Measurements from ENCODE around the gene CKMT1A. TPM values are rescaled to one million over a fixed set of nuclear protein-coding genes. Genes with fewer than 3 reads are reported as not detected.
A peak's percentile ranks its signal among the peaks of the same experiment; 100 is the strongest.

CKMT1A gene
- polyA plus RNA-seq, 4 donors = 0.40 to 2.6 (median 1.7) TPM

GRCh38 chr15:43746903-43747309, 53.2 kb downstream of the CKMT1A start:
- DNase-seq (ENCODE audit: low read depth in 4 of 4, low spot score in 3 of 4) = peak in 3 of 4 donors; percentile 12 to 29 (median 18)

- no peak for DNase-seq (ENCODE audit: low read depth in 4 of 4, low spot score in 3 of 4)
Observed at GRCh38 chr15:43748376-43748775, 54.7 kb downstream of the CKMT1A start.

Other genes starting within 250 kb of the CKMT1A start
- gene TP53BP1, start 200.7 kb upstream of the CKMT1A start, polyA plus RNA-seq (ENCODE audit: insufficient read length in 4 of 4) = 10 to 100 TPM; 58.1 to 92.9 (median 84.7) TPM
- gene MAP1A, start 176.3 kb upstream of the CKMT1A start, polyA plus RNA-seq (ENCODE audit: insufficient read length in 4 of 4) = 10 to 100 TPM in 1 of 4 donors, 1 to 10 TPM in 3; 8.0 to 14.7 (median 9.0) TPM
- 10 to 100 TPM; 11.4 to 33.2 (median 22.4) TPM for gene PPIP5K1, start 103.7 kb upstream of the CKMT1A start, polyA plus RNA-seq (ENCODE audit: insufficient read length in 4 of 4)
- 1 to 10 TPM in 3 of 4 donors, under 1 TPM in 1; 0.66 to 3.7 (median 2.3) TPM for gene CKMT1B, start 99.8 kb upstream of the CKMT1A start, polyA plus RNA-seq (ENCODE audit: insufficient read length in 4 of 4)
- gene STRC, start 75.1 kb upstream of the CKMT1A start, polyA plus RNA-seq (ENCODE audit: insufficient read length in 4 of 4) = 1 to 10 TPM in 2 of 4 donors, under 1 TPM in 2; 0.64 to 2.1 (median 1.2) TPM
- 1 to 10 TPM; 2.3 to 10.0 (median 3.9) TPM for gene CATSPER2, start 45.0 kb upstream of the CKMT1A start, polyA plus RNA-seq (ENCODE audit: insufficient read length in 4 of 4)
- 100 to 1,000 TPM; 487 to 703 (median 583) TPM for gene PDIA3, start 52.6 kb downstream of the CKMT1A start, polyA plus RNA-seq (ENCODE audit: insufficient read length in 4 of 4)
- 1 to 10 TPM; 1.8 to 3.8 (median 2.9) TPM for gene ELL3, start 83.1 kb downstream of the CKMT1A start, polyA plus RNA-seq (ENCODE audit: insufficient read length in 4 of 4)
- 100 to 1,000 TPM; 568 to 773 (median 657) TPM for gene SERF2, start 98.5 kb downstream of the CKMT1A start, polyA plus RNA-seq (ENCODE audit: insufficient read length in 4 of 4)
- under 1 TPM in 1 of 4 donors, not detected in 3; 0.81 TPM for gene SERINC4, start 106.4 kb downstream of the CKMT1A start, polyA plus RNA-seq (ENCODE audit: insufficient read length in 4 of 4)
- gene HYPK, start 106.7 kb downstream of the CKMT1A start, polyA plus RNA-seq (ENCODE audit: insufficient read length in 4 of 4) = 10 to 100 TPM in 3 of 4 donors, 1 to 10 TPM in 1; 8.0 to 17.1 (median 12.9) TPM
- gene MFAP1, start 130.8 kb downstream of the CKMT1A start, polyA plus RNA-seq (ENCODE audit: insufficient read length in 4 of 4) = 10 to 100 TPM; 46.8 to 74.9 (median 64.8) TPM
- 10 to 100 TPM; 13.6 to 17.0 (median 15.1) TPM for gene WDR76, start 133.1 kb downstream of the CKMT1A start, polyA plus RNA-seq (ENCODE audit: insufficient read length in 4 of 4)

All from left renal pelvis (tissue), 4 donors.